ENCODE results near the gene MAPK10.

DNA sequence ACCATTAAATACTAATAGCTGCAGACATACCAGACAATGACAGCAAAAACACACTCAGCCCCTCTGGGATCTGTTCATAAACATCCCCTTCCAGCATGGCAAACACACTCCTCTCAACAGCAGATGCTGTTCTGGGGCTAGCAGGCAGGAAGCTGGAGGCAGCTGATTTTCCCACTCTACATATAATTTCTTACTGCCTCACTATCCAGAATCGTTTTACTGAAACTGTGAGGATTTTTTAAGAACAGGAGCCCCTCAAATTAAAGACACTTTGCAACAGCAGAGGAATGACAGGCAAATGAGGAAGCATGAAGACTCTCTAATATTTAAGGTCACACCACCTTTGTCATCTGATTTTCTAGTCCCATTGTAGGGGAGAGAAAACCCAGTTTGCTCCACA is 2.2 kb downstream of the MAPK10 start:
- TF ChIP-seq, protein P1, sequence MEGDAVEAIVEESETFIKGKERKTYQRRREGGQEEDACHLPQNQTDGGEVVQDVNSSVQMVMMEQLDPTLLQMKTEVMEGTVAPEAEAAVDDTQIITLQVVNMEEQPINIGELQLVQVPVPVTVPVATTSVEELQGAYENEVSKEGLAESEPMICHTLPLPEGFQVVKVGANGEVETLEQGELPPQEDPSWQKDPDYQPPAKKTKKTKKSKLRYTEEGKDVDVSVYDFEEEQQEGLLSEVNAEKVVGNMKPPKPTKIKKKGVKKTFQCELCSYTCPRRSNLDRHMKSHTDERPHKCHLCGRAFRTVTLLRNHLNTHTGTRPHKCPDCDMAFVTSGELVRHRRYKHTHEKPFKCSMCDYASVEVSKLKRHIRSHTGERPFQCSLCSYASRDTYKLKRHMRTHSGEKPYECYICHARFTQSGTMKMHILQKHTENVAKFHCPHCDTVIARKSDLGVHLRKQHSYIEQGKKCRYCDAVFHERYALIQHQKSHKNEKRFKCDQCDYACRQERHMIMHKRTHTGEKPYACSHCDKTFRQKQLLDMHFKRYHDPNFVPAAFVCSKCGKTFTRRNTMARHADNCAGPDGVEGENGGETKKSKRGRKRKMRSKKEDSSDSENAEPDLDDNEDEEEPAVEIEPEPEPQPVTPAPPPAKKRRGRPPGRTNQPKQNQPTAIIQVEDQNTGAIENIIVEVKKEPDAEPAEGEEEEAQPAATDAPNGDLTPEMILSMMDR (IDR thresholded peaks at IDR 0.05): no peak
- no peak for TF ChIP-seq POLR2A (IDR thresholded peaks at IDR 0.05)
